Mesenchymal stem cell (in vitro differentiated cells and primary cell): ENCODE data around the gene GCDH.
"Not testable (repeated sequence)": the region's sequence is repeated elsewhere in the genome, so short reads cannot be mapped to it uniquely, and the experiment has no call there.

Source experiments
- DNase-seq: peaks from one replicate; pipeline ENCODE4 v3.0.0-alpha.2; 2013
- H2AFZ ChIP-seq: one replicate; pipeline ENCODE4 v1.6.1; 2013; ENCODE audit warnings: low read depth, mild to moderate bottlenecking, control low read depth, inconsistent platforms, low read length, moderate library complexity
- H2AK5ac ChIP-seq: 2 replicates; pipeline ENCODE4 v1.6.1; 2013; ENCODE audit warnings: low read length, moderate library complexity, mild to moderate bottlenecking, inconsistent platforms; ENCODE audit not compliant: severe bottlenecking
- H2BK120ac ChIP-seq: one replicate; pipeline ENCODE4 v1.6.1; 2013; ENCODE audit warnings: low read depth, mild to moderate bottlenecking, inconsistent platforms, low read length, moderate library complexity
- H2BK12ac ChIP-seq, 2 experiments: one replicate each; pipeline ENCODE4 v1.6.1; 2013; ENCODE audit warnings: inconsistent platforms in 2 of 2, low read length in 2 of 2, mild to moderate bottlenecking in 2 of 2, moderate library complexity in 2 of 2, control low read depth in 1 of 2
- H2BK15ac ChIP-seq: one replicate; pipeline ENCODE4 v1.6.1; 2013; ENCODE audit warnings: mild to moderate bottlenecking, low read depth, inconsistent platforms; ENCODE audit not compliant: poor library complexity, severe bottlenecking
- H2BK5ac ChIP-seq: 2 replicates; pipeline ENCODE4 v1.6.1; 2013; ENCODE audit warnings: low read depth, mild to moderate bottlenecking, low read length, control low read depth, inconsistent platforms; ENCODE audit not compliant: poor library complexity, severe bottlenecking
- H3K14ac ChIP-seq, 2 experiments: one replicate each; pipeline ENCODE4 v1.6.1; 2013; ENCODE audit warnings: inconsistent platforms in 2 of 2, low read length in 2 of 2, control low read depth in 1 of 2, mild to moderate bottlenecking in 1 of 2, moderate library complexity in 1 of 2
- H3K18ac ChIP-seq, 2 experiments: one replicate each; pipeline ENCODE4 v1.6.1; 2013; ENCODE audit warnings: inconsistent platforms in 2 of 2, low read length in 2 of 2, control low read depth in 1 of 2, low read depth in 1 of 2, mild to moderate bottlenecking in 1 of 2
- H3K23ac ChIP-seq, 2 experiments: one replicate each; pipeline ENCODE4 v1.6.1; 2013; ENCODE audit warnings: inconsistent platforms in 2 of 2, low read length in 2 of 2, mild to moderate bottlenecking in 2 of 2, moderate library complexity in 2 of 2, control low read depth in 1 of 2
- H3K27ac ChIP-seq: 2 replicates; pipeline ENCODE4 v1.5.1; 2013; ENCODE audit warnings: mild to moderate bottlenecking, moderate library complexity, low read length, control low read depth, inconsistent platforms; ENCODE audit not compliant: poor library complexity, severe bottlenecking
- H3K27me3 ChIP-seq, 2 experiments: 2 replicates each; pipeline versions ENCODE4 v1.6.1 to v1.7.0; 2013; ENCODE audit warnings: low read length in 2 of 2, mild to moderate bottlenecking in 2 of 2, moderate library complexity in 2 of 2, control low read depth in 1 of 2, inconsistent platforms in 1 of 2; ENCODE audit not compliant: control insufficient read depth in 1 of 2, insufficient read depth in 1 of 2
- H3K36me3 ChIP-seq, 2 experiments: 2 replicates each; pipeline versions ENCODE4 v1.6.1 to v1.7.0; 2013; ENCODE audit warnings: low read length in 2 of 2, control low read depth in 1 of 2, inconsistent platforms in 1 of 2, low read depth in 1 of 2, mild to moderate bottlenecking in 1 of 2; ENCODE audit not compliant: insufficient read depth in 2 of 2, control insufficient read depth in 1 of 2
- H3K4ac ChIP-seq, 2 experiments: one replicate each; pipeline ENCODE4 v1.6.1; 2013; ENCODE audit warnings: inconsistent platforms in 2 of 2, low read length in 2 of 2, mild to moderate bottlenecking in 2 of 2, moderate library complexity in 2 of 2, control low read depth in 1 of 2, low read depth in 1 of 2
- H3K4me1 ChIP-seq: 2 replicates; pipeline ENCODE4 v1.6.1; 2013; ENCODE audit warnings: low read depth, low read length, control low read depth; ENCODE audit not compliant: control insufficient read depth, insufficient read depth
- H3K4me2 ChIP-seq: 2 replicates; pipeline ENCODE4 v1.6.1; 2013; ENCODE audit warnings: low read length, mild to moderate bottlenecking, inconsistent platforms; ENCODE audit not compliant: poor library complexity, severe bottlenecking
- H3K4me3 ChIP-seq, 2 experiments: 2 replicates each; pipeline versions ENCODE4 v1.5.1 to v1.7.0; 2013; ENCODE audit warnings: low read length in 2 of 2, mild to moderate bottlenecking in 2 of 2, control low read depth in 1 of 2, low read depth in 1 of 2; ENCODE audit not compliant: insufficient read depth in 1 of 2
- H3K79me1 ChIP-seq: replicated peaks from 2 replicates; pipeline ENCODE4 v1.6.1; 2013; ENCODE audit warnings: mild to moderate bottlenecking, control low read depth, low read length, inconsistent platforms; ENCODE audit not compliant: poor library complexity, severe bottlenecking
- H3K9ac ChIP-seq: 2 replicates; pipeline ENCODE4 v1.7.0; 2013; ENCODE audit warnings: mild to moderate bottlenecking, low read length, moderate library complexity
- H3K9me3 ChIP-seq: 2 replicates; pipeline ENCODE4 v1.7.0; 2013; ENCODE audit warnings: mild to moderate bottlenecking, low read length; ENCODE audit not compliant: control insufficient read depth
- H4K8ac ChIP-seq: one replicate; pipeline ENCODE4 v1.6.1; 2013; ENCODE audit warnings: inconsistent platforms, mild to moderate bottlenecking, low read length, moderate library complexity
- H4K91ac ChIP-seq: one replicate; pipeline ENCODE4 v1.6.1; 2013; ENCODE audit warnings: mild to moderate bottlenecking, low read length, inconsistent platforms
- WGBS: methylation state at CpG from one replicate; pipeline ENCODE4 v1.1.7; 2013; ENCODE audit warnings: mixed read lengths; 5-methylcytosine and 5-hydroxymethylcytosine counted together

GCDH gene

DNA sequence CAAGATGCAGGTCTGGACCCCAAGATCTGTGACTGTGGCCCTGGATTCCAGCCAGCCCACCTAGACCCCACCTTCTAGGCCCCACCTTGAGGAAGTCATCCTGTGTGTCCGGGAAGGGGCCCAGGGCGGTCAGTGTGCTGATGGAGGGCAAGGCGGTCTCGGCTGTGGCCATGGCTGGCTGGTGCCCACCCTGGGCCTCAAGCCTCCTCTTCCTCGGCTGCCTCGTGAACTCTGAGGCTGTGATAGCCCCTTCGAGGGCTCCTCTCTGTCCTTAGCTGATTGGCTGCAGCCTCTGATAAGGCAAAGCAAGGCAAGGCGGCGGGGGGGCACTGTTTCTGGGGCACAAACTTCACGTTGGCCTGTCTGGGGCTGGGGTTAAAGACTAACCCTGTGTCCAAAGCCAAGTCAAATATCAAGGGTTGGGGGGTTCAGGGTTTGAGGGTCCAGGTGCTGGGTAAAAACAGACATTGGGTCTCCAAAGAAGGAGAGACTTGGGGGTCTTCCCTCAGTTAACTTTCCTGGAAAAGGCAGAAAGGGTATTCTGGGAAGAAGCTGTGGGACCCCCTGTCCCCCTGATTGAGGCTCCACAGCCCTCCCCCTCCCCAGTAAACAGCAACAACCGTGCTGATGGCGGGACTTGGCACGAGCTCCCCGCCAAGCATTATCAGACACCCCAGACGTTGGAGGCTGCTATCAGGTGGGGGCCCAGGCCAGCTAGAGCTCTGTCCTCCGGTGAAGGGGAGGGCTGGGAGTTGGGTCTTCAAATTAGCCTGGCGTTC, 3.8 kb upstream of the GCDH start, which contains the start of gene KLF1:
TSS of gene KLF1 (minus strand) at position 233 of the 779 bp plus-strand sequence. CDS start at position 172, 61 bp downstream.
- 82% methylated on average over 16 of the region's 17 CpGs for WGBS
- Histone ChIP-seq H4K91ac (no peak within 1 kb of the TSS), H3K9ac (no peak within 1 kb of the TSS), H3K4me1 (peaks cover 22% of the 10 kb centered on the region), H3K18ac (no peak within 1 kb of the TSS), H3K79me1 (peaks cover 10% of the 10 kb centered on the region), H2BK15ac (no peak within 1 kb of the TSS), H3K14ac (no peak within 1 kb of the TSS), H2BK5ac (no peak within 1 kb of the TSS), H4K8ac (no peak within 1 kb of the TSS), H2AFZ (no peak within 1 kb of the TSS), H3K4ac (no peak within 1 kb of the TSS), H2BK120ac (no peak within 1 kb of the TSS), H3K4me3 (no peak within 1 kb of the TSS), H3K27me3 (peaks cover 40 to 41% of the 10 kb centered on the region in 2 experiments), H2AK5ac (no peak within 1 kb of the TSS), H3K36me3 (no peaks in the 10 kb centered on the region), H3K23ac (peak within 1 kb of the TSS in 1 of 2 experiments; percentile 70), H3K9me3 (peaks cover 7% of the 10 kb centered on the region), H3K27ac (no peak within 1 kb of the TSS), H2BK12ac (peak within 1 kb of the TSS in 1 of 2 experiments; percentile 39), H3K4me2 (no peak within 1 kb of the TSS)
- DNase-seq, result no peak

DNA sequence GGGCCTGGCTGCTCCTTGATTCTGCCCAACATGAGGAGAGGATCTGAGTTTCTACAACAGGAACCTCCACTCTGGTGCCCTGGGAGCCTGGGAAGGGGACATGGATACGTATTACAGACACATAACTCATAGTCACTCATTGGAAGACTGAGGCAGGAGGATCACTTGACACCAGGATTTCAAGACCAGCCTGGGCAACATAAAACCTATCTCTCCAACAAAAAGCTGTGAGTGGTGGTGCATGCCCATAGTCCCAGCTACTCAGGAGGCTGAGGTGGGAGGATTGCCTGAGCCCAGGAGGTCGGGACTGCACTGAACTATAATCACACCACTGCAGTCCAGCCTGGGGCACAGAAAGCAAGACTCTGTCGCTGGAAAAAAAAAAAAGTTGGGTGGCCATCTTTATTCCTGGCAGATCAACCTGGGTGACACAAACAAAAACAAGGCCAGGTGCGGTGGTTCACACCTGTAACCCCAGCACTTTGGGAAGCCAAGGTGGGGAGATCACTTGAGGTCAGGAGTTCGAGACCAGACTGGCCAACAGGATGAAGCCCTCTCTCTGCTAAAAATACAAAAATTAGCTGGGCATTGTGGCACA, 2.9 kb upstream of the GCDH start:
- 69% methylated on average over 4 of the region's 5 CpGs for WGBS
- no peak overlapping the region for H2BK12ac ChIP-seq
- no peak overlapping the region for H2AK5ac ChIP-seq
- no peak overlapping the region for H3K4me2 ChIP-seq
- no peak overlapping the region for H2BK120ac ChIP-seq
- H3K27me3 ChIP-seq, result peaks cover 40 to 41% of the 10 kb centered on the region in 2 experiments
- H3K9me3 ChIP-seq, result peaks cover 7% of the 10 kb centered on the region
- H3K14ac ChIP-seq, result no peak overlapping the region
- H2BK5ac ChIP-seq, result no peak overlapping the region
- no peak overlapping the region for H3K23ac ChIP-seq
- no peak overlapping the region for H3K27ac ChIP-seq
- no peak for DNase-seq
- peaks cover 22% of the 10 kb centered on the region for H3K4me1 ChIP-seq
- H3K4me3 ChIP-seq, result no peak overlapping the region
- H4K91ac ChIP-seq, result no peak overlapping the region
- H4K8ac ChIP-seq, result no peak overlapping the region
- H3K9ac ChIP-seq, result no peak overlapping the region
- H3K4ac ChIP-seq, result no peak overlapping the region
- H3K36me3 ChIP-seq, result peaks cover 0 to under 1% of the 10 kb centered on the region in 2 experiments
- H3K18ac ChIP-seq, result no peak overlapping the region
- no peak overlapping the region for H2AFZ ChIP-seq
- peaks cover 10% of the 10 kb centered on the region for H3K79me1 ChIP-seq
- no peak overlapping the region for H2BK15ac ChIP-seq

- not testable (repeated sequence) for H3K9me3 ChIP-seq, H3K23ac ChIP-seq, DNase-seq, H3K79me1 ChIP-seq, H3K18ac ChIP-seq, H2BK120ac ChIP-seq, H3K27ac ChIP-seq, H2BK15ac ChIP-seq, H3K4ac ChIP-seq, H2AK5ac ChIP-seq, H2AFZ ChIP-seq, H2BK12ac ChIP-seq, H3K14ac ChIP-seq, H4K8ac ChIP-seq, H4K91ac ChIP-seq, H2BK5ac ChIP-seq
- peaks cover 15 to 20% of the 10 kb centered on the region in 2 experiments for H3K36me3 ChIP-seq
- WGBS, result 44% methylated on average over 9 of the region's 10 CpGs
- peak overlapping the region; percentile 59 for H3K4me2 ChIP-seq
- peak overlapping the region in 1 of 2 experiments; percentile 96 for H3K4me3 ChIP-seq
- peaks cover 23 to 26% of the 10 kb centered on the region in 2 experiments for H3K27me3 ChIP-seq
- peak overlapping the region; percentile 45 for H3K9ac ChIP-seq
- H3K4me1 ChIP-seq, result peaks cover 19% of the 10 kb centered on the region
Measured at GRCh38 chr19:12890299-12890786, 617 bp upstream of the GCDH start.

GRCh38 chr19:12891553-12892021, 627 bp downstream of the GCDH start:
- Histone ChIP-seq H2AFZ (peak overlapping the region; percentile 99), H2BK120ac (no peak overlapping the region), H2AK5ac (no peak overlapping the region), H3K79me1 (peaks cover 10% of the 10 kb centered on the region), H3K4me3 (peak overlapping the region; percentile 96 to 98), H3K9ac (peak overlapping the region; percentile 82), H3K4ac (no peak overlapping the region), H3K36me3 (peaks cover 24 to 27% of the 10 kb centered on the region in 2 experiments), H3K18ac (no peak overlapping the region), H3K27ac (no peak overlapping the region), H3K9me3 (no peaks in the 10 kb centered on the region), H2BK15ac (no peak overlapping the region), H3K27me3 (peaks cover 13 to 16% of the 10 kb centered on the region in 2 experiments), H3K23ac (no peak overlapping the region), H2BK12ac (no peak overlapping the region), H4K91ac (no peak overlapping the region), H3K4me2 (peak overlapping the region; percentile 78), H2BK5ac (no peak overlapping the region), H3K14ac (no peak overlapping the region), H4K8ac (peak overlapping the region; percentile 87), H3K4me1 (peaks cover 12% of the 10 kb centered on the region)
- WGBS, result 24% methylated on average over 23 of the region's 26 CpGs
- DNase-seq, result no peak
